Ishikawa (cell line): ENCODE results near the gene MRPL28.

Experiments
- CEBPB ChIP-seq: IDR thresholded peaks from 2 replicates; pipeline ENCODE4 v1.6.1; 2012
- CREB1 ChIP-seq: IDR thresholded peaks from 2 replicates; pipeline ENCODE4 v1.6.1; 2012; ENCODE audit warnings: low read depth
- EGR1 ChIP-seq: IDR thresholded peaks from 2 replicates; pipeline ENCODE4 v1.6.1; 2012
- EP300 ChIP-seq: IDR thresholded peaks from 2 replicates; pipeline ENCODE4 v1.6.1; 2012; ENCODE audit warnings: borderline replicate concordance
- NFIC ChIP-seq: IDR thresholded peaks from 2 replicates; pipeline ENCODE4 v1.6.1; 2012
- RAD21 ChIP-seq: IDR thresholded peaks from 2 replicates; pipeline ENCODE4 v1.6.1; 2012; ENCODE audit warnings: low read depth
- TAF1 ChIP-seq: IDR thresholded peaks from 2 replicates; pipeline ENCODE4 v1.6.1; 2012; ENCODE audit warnings: low read depth, mild to moderate bottlenecking
- TCF12 ChIP-seq: IDR thresholded peaks from 2 replicates; pipeline ENCODE4 v1.6.1; 2012; ENCODE audit warnings: low read depth
- TEAD4 ChIP-seq: IDR thresholded peaks from 2 replicates; pipeline ENCODE4 v1.6.1; 2012
- YY1 ChIP-seq: IDR thresholded peaks from 2 replicates; pipeline ENCODE4 v1.6.1; 2012; ENCODE audit warnings: low read depth
- ZBTB7A ChIP-seq: IDR thresholded peaks from 2 replicates; pipeline ENCODE4 v1.6.1; 2012; ENCODE audit warnings: low read depth
- TF ChIP-seq, protein P1 (sequence below): IDR thresholded peaks from 2 replicates; pipeline ENCODE4 v1.6.1; 2012
- TF ChIP-seq, protein P2 (sequence below): IDR thresholded peaks from 2 replicates; pipeline ENCODE4 v1.6.1; 2012
- TF ChIP-seq, protein P3 (sequence below): IDR thresholded peaks from 2 replicates; pipeline ENCODE4 v1.6.1; 2012; ENCODE audit warnings: low read depth, mild to moderate bottlenecking

DNA sequence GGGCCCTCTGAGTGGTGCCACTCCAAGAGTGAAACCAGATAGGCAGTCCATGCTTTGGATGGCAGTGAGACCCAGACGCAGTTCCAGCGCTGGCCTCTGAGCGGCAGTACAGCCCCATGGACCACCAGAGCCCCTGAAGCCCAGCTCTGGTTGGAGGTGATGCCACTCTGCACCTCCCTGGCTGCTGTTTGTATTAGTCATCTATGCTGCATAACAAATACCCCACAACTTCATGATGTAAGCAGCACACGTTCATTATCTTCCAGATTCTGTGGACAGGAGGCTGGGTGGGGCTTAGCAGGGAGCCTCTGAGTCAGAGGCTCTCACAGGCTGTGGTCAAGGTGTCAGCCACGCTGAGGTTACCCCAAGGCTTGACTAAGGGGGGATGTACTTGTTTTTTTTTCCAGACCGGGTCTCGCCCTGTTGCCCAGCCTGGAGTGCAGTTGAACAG, 21.6 kb upstream of the MRPL28 start:
- TF ChIP-seq TEAD4 (no peak), RAD21 (peak; percentile 94), TAF1 (no peak), EP300 (no peak), EGR1 (no peak), NFIC (no peak), TCF12 (peak; percentile 36; the same call in 1 of the 2 replicates), YY1 (no peak), CEBPB (no peak), ZBTB7A (no peak), CREB1 (no peak)
- TF ChIP-seq, protein P1, sequence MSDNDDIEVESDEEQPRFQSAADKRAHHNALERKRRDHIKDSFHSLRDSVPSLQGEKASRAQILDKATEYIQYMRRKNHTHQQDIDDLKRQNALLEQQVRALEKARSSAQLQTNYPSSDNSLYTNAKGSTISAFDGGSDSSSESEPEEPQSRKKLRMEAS, result no peak
- TF ChIP-seq, protein P2, sequence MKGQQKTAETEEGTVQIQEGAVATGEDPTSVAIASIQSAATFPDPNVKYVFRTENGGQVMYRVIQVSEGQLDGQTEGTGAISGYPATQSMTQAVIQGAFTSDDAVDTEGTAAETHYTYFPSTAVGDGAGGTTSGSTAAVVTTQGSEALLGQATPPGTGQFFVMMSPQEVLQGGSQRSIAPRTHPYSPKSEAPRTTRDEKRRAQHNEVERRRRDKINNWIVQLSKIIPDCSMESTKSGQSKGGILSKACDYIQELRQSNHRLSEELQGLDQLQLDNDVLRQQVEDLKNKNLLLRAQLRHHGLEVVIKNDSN, result no peak
- TF ChIP-seq, protein P3, sequence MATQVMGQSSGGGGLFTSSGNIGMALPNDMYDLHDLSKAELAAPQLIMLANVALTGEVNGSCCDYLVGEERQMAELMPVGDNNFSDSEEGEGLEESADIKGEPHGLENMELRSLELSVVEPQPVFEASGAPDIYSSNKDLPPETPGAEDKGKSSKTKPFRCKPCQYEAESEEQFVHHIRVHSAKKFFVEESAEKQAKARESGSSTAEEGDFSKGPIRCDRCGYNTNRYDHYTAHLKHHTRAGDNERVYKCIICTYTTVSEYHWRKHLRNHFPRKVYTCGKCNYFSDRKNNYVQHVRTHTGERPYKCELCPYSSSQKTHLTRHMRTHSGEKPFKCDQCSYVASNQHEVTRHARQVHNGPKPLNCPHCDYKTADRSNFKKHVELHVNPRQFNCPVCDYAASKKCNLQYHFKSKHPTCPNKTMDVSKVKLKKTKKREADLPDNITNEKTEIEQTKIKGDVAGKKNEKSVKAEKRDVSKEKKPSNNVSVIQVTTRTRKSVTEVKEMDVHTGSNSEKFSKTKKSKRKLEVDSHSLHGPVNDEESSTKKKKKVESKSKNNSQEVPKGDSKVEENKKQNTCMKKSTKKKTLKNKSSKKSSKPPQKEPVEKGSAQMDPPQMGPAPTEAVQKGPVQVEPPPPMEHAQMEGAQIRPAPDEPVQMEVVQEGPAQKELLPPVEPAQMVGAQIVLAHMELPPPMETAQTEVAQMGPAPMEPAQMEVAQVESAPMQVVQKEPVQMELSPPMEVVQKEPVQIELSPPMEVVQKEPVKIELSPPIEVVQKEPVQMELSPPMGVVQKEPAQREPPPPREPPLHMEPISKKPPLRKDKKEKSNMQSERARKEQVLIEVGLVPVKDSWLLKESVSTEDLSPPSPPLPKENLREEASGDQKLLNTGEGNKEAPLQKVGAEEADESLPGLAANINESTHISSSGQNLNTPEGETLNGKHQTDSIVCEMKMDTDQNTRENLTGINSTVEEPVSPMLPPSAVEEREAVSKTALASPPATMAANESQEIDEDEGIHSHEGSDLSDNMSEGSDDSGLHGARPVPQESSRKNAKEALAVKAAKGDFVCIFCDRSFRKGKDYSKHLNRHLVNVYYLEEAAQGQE, result no peak
